ENCODE measurements around the gene SPATC1L.
"Not testable (repeated sequence)": the region's sequence is repeated elsewhere in the genome, so short reads cannot be mapped to it uniquely, and the experiment has no call there.

SPATC1L gene

DNA sequence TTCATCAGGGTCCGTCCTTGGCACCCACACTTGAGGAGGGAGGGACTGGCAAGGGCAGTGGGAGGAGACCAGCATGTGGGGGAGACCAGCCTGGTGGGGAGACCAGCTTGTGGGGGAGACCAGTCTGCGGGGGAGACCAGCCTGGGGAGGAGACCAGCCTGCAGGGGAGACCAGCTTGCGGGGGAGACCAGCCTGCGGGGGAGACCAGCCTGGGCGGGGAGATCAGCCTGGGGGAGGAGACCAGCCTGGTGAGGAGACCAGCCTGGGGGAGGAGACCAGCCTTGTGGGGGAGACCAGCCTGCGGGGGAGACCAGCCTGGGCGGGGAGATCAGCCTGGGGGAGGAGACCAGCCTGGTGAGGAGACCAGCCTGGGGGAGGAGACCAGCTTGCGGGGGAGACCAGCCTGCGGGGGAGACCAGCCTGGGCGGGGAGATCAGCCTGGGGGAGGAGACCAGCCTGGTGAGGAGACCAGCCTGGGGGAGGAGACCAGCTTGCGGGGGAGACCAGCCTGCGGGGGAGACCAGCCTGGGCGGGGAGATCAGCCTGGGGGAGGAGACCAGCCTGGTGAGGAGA, 836 bp downstream of the SPATC1L start:
- DNase-seq (ENCODE audit: low read depth in 3 of 3), result not testable (repeated sequence)

DNA sequence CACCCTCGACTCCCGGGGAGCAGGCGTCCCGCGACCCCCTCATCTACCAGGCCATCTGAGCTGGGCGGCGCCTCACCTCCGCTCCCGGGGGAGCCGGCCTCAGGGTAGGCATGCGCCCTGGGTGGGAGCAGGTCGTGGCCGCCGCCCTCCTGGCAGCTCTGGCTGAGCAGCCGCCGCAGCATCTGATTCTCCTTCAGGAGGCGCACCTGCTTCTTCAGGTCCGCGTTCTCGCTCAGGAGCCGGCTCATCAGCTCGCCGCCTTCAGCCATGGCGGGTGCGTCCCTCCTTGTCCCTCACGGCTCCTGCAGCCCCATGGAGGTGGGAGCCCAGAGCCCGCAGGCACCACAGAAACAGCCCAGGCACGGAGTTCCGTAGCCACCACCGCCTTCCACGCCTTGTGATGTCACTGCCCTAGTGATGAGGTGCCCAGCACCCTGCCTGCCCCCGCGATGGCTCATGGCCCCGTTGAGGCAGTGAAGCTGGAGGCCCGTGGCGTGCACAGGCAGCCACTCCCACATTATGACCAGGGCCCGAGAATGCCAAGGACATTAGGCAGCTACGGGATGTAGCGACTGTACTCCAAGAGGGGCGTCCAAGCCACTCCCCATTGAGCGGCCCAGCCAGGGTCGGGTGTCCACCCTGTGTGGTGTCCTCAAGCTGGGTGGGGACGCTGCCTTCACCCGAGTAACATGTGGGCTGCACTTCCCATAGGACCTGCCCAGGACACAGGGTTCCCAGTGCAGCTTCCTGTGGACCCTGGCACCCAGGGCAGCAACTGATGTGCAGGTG, 1.5 kb downstream of the SPATC1L start:
- no peak for DNase-seq (ENCODE audit: low read depth in 3 of 3)

DNA sequence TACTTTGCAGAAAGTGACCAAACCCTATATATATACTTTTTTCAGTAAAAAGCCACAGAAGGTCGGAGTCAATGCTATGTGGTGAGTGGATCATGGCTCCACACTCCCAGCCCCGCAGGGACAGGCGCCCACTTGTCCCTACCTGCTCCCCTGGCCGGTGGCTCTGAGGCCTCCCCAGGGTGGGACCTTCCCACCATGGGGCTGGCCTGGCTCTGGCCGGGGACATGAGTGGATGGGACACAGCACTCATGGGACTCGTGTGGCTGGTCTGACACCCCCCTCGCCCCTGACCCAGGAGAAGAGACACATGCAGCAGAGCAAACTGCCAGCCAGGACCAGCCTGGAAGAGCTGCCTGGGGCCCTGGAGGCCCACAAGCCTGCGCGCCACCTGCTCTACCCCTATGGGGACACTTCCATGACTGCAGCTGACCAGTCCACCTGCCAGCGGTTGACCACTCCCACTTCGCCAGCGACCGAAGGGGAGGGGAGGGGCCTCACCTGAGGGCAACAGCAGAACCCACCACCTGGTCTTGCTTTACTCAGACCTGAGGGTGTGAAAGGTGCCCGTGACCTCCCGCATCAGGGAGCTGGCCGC, 2.2 kb downstream of the SPATC1L start:
- no peak for DNase-seq (ENCODE audit: low read depth in 3 of 3)

DNA sequence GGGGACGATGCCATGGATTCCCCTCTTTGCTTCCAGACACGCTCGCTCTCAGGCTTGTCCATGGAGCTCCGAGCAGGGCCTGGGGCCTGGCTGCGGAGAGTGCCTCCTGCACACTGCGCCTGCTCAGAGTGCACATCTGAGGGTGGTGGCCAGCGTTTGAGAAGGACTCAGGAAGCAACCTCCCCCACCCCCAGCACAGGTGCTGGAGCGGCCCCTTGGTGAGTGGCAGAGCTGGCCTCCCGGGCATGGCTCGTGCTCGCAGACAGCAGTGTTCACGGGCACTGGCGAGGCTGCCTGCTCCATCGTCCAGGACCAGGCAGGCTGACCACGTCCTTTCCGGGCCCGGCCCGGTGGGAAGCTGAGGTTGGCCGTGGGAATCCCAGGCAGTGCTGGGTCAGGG, 2.8 kb downstream of the SPATC1L start:
- DNase-seq (ENCODE audit: low read depth in 3 of 3), result no peak

DNA sequence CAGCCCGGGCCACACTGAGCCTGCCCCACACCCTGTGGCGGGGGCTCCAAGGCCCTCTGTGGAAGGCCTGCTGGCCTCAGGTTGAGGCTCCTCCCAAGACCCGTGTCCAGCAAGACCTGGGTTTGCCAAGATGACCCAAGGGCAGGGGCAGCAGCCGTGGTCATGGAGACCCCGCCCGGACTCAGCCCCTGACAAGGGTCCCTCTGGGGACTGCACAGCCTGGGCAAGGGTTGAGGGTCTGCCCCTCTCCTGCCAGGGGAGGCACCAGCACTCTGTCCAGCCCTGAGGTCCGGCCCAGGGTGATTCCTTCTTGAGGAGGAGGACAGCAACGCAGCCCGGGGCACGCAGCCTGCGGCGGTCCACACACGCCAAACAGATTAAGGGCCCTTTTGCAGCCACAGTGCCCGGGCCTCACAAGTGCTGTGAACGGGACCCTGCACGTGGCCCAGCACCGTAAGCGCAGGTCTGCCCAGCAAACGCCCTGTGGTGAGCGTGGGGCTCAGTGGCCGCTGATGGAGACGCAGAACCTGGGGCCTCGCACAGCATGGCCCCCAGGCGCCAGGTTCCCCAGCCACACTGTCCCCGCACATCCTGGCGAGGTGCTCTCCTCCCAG, 3.4 kb downstream of the SPATC1L start:
- no peak for DNase-seq (ENCODE audit: low read depth in 3 of 3)

DNA sequence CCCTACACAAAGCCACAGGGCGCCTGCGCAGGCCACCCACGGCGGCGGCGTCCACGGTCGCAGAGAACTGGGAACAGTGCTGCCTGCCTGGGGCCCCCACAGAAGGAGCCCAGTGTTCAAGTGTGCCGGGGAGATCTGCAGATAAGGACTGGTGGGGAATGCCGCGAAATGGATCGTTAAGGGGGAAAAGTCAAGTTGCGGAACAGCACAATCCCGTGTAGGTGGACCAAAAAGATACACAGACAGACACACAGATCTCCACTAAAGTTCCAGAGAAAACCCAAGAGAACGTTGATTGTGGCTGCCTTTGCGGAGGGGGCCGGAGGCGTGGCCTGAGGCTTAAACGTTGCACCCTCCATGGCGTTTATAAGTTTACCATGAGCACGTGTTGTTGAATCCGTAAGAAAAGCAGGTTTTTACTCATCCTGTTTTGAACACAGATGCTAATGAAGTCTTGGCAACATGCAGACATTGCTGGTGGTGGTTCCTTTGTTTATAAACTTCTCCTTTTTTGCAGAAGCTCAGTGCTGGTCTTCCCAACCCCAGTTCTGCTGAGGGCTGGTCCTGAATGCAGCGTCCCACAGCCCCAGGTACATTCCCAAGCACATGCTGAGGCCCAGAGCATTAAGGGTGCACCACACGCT, 4.1 kb downstream of the SPATC1L start:
- no peak for DNase-seq (ENCODE audit: low read depth in 3 of 3)

DNA sequence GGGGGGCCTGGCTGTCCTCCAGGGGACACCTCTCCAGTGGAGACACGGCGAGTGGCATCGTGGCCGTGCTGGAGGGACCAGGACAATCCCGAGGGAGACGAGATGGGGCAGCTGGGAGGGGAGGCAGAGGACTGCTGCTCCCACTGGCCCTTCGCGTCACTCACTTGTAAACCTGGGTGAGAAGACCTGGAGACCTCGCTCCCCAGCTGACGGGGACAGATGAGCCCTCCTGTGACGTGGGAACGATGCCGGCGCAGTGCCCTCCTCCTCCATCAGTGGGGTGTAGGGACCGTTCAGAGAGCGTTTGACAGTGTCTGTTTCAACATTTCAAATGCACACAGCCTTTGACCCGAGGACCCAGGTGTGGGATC, 4.6 kb downstream of the SPATC1L start:
- DNase-seq (ENCODE audit: low read depth in 3 of 3), result no peak

DNA sequence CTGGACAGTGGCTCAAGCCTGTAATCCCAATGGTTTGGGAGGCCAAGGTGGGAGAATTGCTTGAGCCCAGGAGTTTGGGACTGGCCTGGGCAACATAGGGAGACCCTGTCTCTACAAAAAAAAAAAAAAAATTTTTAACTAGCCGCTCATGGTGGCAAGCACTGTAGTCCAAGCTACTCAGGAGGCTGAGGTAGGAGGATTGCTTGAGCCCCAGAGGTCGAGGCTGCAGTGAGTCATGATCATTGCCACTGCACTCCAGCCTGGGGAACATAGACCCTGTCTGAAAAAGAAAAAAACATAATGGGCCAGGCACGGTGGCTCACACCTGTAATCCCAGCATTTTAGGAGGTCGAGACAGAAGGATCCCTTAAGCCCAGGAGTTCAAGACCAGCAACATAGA, 5.3 kb downstream of the SPATC1L start:
- no peak for DNase-seq (ENCODE audit: low read depth in 3 of 3)

DNA sequence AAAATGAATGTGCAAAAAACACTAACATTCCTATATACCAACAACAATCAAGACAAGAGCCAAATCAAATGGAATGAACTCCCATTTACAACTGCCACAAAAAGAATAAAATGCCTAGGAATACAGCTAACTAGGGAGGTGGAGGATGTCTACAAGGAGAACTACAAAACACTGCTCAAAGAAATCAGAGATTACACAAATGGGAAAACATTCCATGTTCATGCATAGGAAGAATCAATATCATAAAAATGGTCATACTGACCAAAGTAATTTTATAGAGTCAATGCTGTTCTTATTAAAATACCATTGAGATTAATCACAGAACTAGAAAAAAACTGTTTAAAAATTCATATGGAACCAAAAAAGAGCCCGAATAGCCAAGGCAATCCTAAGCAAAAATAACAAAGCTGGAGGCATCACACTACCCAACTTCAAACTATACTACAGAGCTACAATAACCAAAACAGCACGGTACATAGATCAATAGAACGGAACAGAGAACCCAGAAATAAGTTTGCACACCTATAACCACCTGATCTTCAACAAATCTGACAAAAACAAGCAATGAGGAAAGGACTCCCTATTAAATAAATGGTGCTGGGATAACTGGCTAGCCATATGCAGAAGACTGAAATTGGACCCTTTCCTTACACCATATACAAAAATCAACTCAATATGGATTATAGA, 7.7 kb downstream of the SPATC1L start:
- DNase-seq (ENCODE audit: low read depth in 3 of 3), result not testable (repeated sequence)

DNA sequence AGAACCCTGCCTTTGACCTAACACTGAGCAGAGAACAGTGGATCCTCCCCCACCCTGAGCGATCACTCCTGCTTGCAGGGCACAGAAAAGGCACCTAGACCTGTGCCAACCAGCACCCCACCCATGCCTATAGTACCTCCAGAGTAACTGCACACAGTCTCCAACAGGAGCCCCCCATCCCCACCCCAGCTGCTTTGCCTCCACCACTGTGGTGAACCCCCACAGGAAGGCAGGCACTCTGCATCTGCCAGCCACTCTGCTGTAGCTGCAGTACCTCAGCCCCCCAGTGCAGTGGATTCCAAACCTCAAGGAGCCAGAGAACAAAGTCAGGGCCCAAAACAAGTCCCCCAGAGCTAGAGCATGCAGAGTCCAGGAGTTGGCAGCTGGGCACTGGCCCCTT, 10.7 kb downstream of the SPATC1L start:
- DNase-seq (ENCODE audit: low read depth in 3 of 3), result no peak

DNA sequence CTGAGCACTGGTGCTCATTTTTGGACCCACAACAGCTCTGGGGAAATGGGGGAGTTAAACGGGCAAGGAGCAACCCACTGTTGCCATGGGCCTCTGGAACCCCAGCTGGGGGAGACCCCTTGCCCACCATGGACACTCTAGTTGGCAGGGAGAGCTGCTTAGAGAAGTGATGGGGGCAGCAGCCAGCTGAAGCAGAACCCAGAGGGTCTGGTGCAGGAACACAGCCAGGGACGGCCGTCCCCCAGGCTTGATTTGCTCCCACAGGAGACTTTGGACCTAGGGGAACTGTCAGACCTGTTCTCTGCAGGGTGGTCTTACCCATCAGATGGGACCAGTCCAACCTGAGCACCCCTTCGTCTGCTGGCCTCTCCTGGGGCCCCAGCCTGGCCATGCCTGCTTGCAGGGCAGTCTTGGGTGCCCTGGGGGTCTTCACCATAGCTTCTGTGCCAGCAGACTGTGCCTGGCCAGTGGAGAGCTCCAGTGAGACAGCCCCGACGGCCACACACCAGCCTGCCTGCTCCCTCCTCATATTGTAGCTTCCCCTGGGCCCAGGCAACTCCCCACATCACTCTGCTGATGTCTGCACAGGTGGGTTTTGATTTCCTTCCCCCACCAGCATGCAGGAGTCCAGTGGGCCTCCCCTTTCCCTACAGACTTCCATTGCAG, 11.3 kb downstream of the SPATC1L start:
- DNase-seq (ENCODE audit: low read depth in 3 of 3), result no peak

DNA sequence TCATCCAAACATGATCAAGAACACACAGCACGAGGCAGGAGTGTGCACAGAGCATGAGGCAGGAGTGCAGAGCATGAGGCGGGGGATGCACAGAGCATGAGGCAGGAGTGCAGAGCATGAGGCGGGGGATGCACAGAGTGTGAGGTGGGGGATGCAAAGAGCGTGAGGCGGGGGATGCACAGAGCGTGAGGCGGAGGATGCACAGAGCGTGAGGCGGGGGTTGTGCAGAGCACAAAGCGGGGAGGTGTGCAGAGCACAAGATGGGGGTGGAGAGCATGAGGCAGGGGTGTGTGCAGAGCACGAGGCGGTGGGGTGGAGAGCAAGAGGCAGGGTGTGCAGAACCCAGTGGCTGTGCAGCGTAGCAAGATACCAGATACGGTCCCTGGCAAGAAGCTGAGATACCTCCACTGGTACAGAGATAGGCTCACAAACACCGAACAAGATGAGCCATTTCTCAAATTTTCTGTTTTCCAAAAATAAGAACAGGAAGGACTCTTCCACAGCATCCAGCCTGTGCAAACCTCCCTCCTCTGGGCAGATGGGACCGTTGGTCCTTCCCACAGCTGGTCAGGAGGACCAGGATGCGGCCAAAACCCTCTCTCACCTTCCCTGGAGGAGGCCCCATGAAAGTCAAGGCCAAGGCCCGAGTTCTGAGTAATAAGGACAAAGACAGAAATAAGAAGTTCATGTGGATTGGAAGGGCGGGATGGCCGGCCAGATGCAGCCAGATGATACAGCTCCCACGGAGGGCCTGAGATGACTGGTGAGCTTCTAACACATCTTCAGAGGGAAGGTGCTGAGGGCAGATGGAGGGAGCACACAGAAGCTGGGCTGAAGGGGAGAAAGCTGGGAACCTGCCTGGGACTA, 12.0 kb downstream of the SPATC1L start:
- no peak for DNase-seq (ENCODE audit: low read depth in 3 of 3)

DNA sequence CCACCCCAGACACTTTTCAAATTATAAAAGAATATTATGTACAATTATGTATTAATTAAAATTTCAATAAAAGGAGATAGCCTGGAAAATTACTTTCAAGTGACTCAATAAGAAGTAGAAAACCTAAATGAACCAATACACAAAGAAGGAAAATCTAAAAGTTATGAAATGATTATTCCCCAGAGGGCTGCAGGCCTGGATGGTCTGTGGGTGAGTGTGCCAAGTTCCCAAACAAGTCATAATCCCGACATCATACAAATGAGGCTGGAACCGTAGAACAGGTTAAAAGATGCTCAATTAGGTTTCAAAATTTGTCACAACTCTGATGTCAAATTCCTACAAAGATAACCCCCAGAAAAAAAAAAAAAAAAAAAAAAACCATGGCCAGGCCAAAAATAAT, 12.7 kb downstream of the SPATC1L start:
- no peak for DNase-seq (ENCODE audit: low read depth in 3 of 3)

DNA sequence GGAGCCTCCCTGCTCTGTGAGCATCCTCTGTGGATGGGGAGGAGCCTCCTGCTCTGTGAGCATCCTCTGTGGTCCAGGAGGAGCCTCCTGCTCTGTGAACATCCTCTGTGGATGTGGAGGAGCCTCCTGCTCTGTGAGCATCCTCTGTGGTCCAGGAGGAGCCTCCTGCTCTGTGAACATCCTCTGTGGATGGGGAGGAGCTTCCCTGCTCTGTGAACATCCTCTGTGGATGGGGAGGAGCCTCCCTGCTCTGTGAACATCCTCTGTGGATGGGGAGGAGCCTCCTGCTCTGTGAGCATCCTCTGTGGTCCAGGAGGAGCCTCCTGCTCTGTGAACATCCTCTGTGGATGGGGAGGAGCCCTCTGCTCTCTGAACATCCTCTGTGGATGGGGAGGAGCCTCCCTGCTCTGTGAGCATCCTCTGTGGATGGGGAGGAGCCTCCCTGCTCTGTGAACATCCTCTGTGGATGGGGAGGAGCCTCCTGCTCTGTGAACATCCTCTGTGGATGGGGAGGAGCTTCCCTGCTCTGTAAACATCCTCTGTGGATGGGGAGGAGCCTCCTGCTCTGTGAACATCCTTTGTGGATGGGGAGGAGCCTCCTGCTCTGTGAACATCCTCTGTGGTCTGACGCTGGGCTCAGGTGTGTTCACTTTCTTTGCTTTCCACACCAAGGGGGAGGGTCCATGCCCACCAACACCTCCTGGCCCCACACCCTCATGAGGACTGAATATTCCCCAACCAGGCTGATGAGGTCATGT, 13.6 kb downstream of the SPATC1L start:
- not testable (repeated sequence) for DNase-seq (ENCODE audit: low read depth in 3 of 3)

DNA sequence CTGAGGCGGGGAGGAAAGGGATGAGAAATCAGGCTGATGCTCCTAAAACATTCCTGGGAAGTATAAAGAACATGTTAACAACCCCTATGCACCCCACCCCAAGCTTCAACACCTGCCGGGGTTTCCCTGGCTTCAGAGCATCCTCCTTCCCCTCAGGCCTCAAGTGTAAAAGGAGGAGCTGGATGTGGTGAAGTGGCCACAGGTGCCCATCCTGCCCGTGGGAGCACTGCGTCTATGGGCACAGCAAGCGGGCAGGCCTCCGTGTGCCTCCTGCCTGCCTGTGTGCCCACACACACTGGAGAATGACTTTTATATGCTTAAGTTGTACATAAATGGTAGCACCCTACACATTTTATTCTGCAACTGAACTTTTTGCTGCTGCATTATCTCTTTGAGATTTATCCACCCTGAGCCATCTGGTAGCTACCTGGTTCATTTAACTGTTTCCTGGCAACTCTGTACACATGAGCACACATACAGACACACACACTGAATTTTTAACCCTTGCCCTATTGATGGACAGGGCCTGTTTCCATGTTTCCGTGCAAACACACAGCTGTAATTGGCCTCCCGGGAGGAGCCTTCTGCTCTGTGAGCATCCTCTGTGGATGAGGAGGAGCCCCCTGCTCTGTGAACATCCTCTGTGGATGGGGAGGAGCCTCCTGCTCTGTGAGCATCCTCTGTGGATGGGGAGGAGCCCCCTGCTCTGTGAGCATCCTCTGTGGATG, 15.4 kb downstream of the SPATC1L start:
- no peak for DNase-seq (ENCODE audit: low read depth in 3 of 3)

DNA sequence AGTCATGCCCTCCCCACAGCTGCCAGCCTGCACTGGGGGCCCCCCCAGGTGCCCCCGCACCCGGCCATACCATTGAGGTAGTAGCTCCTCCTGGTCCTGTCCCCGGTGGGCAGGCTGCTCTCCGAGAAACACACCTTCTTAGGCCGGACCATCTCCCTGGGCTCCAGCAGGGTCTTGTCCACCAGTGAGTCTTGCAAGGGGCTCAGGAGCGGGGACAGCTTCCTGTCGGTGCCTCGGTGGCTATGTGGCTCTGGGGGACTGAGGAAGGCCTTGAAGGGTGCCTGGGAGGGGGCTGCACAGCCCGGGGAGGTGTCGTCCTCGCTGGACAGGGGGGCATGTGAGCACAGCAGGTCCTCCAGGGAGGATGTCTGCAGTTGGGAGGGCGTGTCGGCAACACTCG, 16.0 kb downstream of the SPATC1L start:
- no peak for DNase-seq (ENCODE audit: low read depth in 3 of 3)

DNA sequence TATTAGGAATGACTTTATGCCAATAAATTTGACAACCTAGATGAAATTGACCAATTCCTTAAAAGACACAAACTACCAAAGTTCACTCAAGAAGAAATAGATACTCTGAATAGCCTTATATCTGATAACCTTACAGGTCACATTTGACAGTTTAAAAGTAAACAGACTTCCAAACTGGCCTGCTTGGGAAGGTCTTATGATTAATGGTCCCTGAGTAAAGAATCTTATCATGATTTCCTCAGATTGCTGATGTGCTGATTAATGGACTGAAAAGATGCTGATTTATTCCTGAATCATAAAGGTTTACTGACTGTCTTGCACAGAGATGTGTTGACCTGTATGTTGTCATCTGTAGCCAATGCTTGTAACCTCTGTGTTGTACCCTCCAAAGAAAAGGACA, 19.2 kb downstream of the SPATC1L start:
- no peak for DNase-seq (ENCODE audit: low read depth in 3 of 3)

DNA sequence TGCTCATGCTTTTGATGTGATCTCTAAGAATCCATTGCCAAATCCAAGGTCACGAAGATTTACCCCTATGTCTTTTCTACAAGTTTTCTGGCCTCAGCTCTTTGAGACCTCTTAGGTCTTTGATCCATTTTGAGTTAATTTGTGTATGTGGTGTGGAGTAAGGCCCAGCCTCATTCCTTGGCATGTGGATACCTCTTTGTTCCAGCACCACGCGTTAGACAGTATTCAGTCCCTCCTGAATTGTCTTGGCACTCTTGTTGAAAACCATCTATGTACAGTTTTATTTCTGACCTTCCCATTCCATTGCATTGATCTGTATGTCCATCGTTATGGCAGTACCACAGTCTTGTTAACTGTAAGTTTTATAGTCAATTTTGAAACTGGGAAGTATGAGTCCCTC, 20.9 kb downstream of the SPATC1L start:
- DNase-seq (ENCODE audit: low read depth in 3 of 3), result no peak

All from stimulated activated CD4-positive, alpha-beta T cell treated with anti-CD3 and anti-CD28 coated beads, TNF-alpha, amount 100 ng/mL, for 24 hours (primary cell).